ENCODE data around the gene ZCCHC12. TPM values are rescaled to one million over a fixed set of nuclear protein-coding genes. Genes with fewer than 3 reads are reported as not detected.

ZCCHC12 gene
- total and polyA plus RNA-seq, 8 donors: 0.25 to 2.0 TPM; not detected in 6

DNA sequence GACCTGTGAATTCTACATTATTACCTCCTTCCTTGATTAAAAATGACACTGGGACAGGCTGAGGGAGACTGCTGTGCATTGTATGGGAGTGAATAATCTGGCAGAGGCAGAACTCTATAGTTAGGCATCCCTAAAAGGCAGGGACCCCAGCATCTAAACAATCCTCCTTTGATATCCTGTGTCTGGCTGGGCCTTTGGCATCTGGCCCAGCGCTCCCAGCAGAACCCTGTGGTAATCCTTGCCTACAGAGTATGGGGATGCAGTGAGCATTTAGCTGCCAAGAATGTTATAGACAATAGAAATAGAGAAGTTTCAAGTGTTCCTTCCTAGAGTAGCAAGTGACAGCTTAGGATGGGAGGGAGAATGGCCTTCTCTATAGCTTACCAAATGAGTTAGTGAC lies 38.5 kb downstream of the ZCCHC12 start:
- Histone ChIP-seq H3K9me3 (peaks cover 0 to 6% (median 0%) of the 10 kb centered on the region in 4 donors), H3K4me1 (no peaks in the 10 kb centered on the region), H3K4me3 (no peak overlapping the region), H3K27ac (no peak overlapping the region), H3K36me3 (no peaks in the 10 kb centered on the region), H3K27me3 (no peaks in the 10 kb centered on the region)
- 54 to 72% (median 58%) methylated on average over 1 of the region's 1 CpG; no CpG with 5 or more reads in 1 of the 5 donors for WGBS, 5 donors
- TF ChIP-seq POLR2AphosphoS5 (IDR thresholded peaks at IDR 0.05): no peak
- TF ChIP-seq, protein P1, sequence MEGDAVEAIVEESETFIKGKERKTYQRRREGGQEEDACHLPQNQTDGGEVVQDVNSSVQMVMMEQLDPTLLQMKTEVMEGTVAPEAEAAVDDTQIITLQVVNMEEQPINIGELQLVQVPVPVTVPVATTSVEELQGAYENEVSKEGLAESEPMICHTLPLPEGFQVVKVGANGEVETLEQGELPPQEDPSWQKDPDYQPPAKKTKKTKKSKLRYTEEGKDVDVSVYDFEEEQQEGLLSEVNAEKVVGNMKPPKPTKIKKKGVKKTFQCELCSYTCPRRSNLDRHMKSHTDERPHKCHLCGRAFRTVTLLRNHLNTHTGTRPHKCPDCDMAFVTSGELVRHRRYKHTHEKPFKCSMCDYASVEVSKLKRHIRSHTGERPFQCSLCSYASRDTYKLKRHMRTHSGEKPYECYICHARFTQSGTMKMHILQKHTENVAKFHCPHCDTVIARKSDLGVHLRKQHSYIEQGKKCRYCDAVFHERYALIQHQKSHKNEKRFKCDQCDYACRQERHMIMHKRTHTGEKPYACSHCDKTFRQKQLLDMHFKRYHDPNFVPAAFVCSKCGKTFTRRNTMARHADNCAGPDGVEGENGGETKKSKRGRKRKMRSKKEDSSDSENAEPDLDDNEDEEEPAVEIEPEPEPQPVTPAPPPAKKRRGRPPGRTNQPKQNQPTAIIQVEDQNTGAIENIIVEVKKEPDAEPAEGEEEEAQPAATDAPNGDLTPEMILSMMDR (IDR thresholded peaks at IDR 0.05): no peak
- TF ChIP-seq POLR2A (IDR thresholded peaks at IDR 0.05): no peak
- peak in 1 of 2 donors; percentile 34 for DNase-seq
- intact Hi-C loops (cut with DNase I; ENCODE audit: low total_unique reads): no loop called here

DNA sequence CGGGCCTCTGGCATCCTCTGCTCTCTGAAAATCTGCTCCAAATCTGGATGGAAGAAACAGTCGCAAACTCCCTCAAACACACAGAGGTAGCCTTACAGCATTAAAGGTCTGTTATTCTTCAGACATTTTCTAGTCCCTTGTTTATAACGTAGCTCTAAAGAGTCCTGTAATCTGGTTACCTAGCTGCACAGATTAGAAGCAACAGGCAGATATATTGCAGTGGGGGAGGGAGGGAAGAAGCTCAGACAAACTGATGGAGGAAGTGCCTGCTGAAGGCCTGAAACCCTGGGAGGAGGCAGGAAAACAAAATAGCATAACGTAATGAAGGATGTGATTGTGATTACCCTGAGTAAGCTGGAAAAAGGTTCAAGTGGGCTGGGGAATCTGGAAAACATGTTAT lies 39.4 kb downstream of the ZCCHC12 start:
- DNase-seq: peak in 1 of 2 donors; percentile 7
- Histone ChIP-seq H3K27ac (no peak overlapping the region), H3K27me3 (no peaks in the 10 kb centered on the region), H3K4me1 (no peaks in the 10 kb centered on the region), H3K9me3 (peaks cover 0 to 6% (median 0%) of the 10 kb centered on the region in 4 donors), H3K4me3 (no peak overlapping the region), H3K36me3 (no peaks in the 10 kb centered on the region)
- intact Hi-C loops (cut with DNase I; ENCODE audit: low total_unique reads): no loop called here
- TF ChIP-seq POLR2AphosphoS5 (IDR thresholded peaks at IDR 0.05): no peak
- TF ChIP-seq EP300 (IDR thresholded peaks at IDR 0.05): no peak
- TF ChIP-seq, protein P1 (IDR thresholded peaks at IDR 0.05): no peak
- no peak for TF ChIP-seq POLR2A (IDR thresholded peaks at IDR 0.05)
- 48 to 65% (median 55%) methylated on average over 4 of the region's 4 CpGs for WGBS, 5 donors

GRCh38 chrX:118864063-118864635 lies 40.5 kb downstream of the ZCCHC12 start:
- TF ChIP-seq, protein P1 (IDR thresholded peaks at IDR 0.05): no peak
- TF ChIP-seq EP300 (IDR thresholded peaks at IDR 0.05): no peak
- no peak for TF ChIP-seq POLR2A (IDR thresholded peaks at IDR 0.05)
- TF ChIP-seq POLR2AphosphoS5 (IDR thresholded peaks at IDR 0.05): no peak
- Histone ChIP-seq H3K27me3 (no peaks in the 10 kb centered on the region), H3K4me3 (no peak overlapping the region), H3K27ac (no peak overlapping the region), H3K9me3 (peaks cover 0 to 4% (median 0%) of the 10 kb centered on the region in 4 donors), H3K36me3 (no peaks in the 10 kb centered on the region), H3K4me1 (no peaks in the 10 kb centered on the region)
- peak in 1 of 2 donors; percentile 7 for DNase-seq
- 75 to 92% (median 83%) methylated on average over 3 of the region's 3 CpGs; no CpG with 5 or more reads in 1 of the 5 donors for WGBS, 5 donors
- intact Hi-C loops (cut with DNase I; ENCODE audit: low total_unique reads): no loop called here

DNA sequence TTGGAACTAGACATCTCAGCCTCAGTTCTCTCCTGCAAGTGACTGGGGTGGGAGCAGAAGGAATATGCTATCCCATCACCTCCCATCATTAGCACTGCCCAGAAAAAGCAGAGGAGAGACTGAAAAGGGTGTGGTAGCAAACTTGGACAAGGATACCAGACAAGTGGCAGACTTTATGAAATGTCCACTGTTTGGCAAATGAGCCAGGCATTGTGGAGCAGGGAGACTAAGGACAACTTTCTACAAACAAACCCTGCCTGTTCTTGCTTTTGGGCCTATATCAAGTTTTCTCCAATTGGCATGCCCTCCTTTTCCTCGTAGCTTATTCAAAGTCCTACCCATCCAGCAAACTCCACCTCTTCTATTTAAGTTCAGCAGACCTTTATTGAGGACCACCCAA lies 41.6 kb downstream of the ZCCHC12 start:
- intact Hi-C loops (cut with DNase I; ENCODE audit: low total_unique reads): no loop called here
- Histone ChIP-seq H3K27me3 (no peaks in the 10 kb centered on the region), H3K36me3 (no peaks in the 10 kb centered on the region), H3K4me3 (no peak overlapping the region), H3K4me1 (no peaks in the 10 kb centered on the region), H3K9me3 (peaks cover 0 to 4% (median 0%) of the 10 kb centered on the region in 4 donors), H3K27ac (no peak overlapping the region)
- TF ChIP-seq, protein P1 (IDR thresholded peaks at IDR 0.05): no peak
- TF ChIP-seq EP300 (IDR thresholded peaks at IDR 0.05) (no peak), POLR2AphosphoS5 (IDR thresholded peaks at IDR 0.05) (no peak), POLR2A (IDR thresholded peaks at IDR 0.05) (no peak)
- DNase-seq: no peak
- WGBS, 5 donors: 26 to 50% (median 40%) methylated on average over 1 of the region's 1 CpG
